ENCODE results near the gene SELENOV.
A peak's percentile ranks its signal among the peaks of the same experiment; 100 is the strongest.

SELENOV gene

GRCh38 chr19:39474139-39474620 lies 40.8 kb upstream of the SELENOV start (continued):
- TF ChIP-seq ZFP37 (tag by site-specific recombination; IDR thresholded peaks at IDR 0.05): no peak
- peak; percentile 72; the same call in 1 of the 2 replicates for TF ChIP-seq KLF17 (tag by site-specific recombination; IDR thresholded peaks at IDR 0.05)
- peak; percentile 99 for TF ChIP-seq CTCF (tag by site-specific recombination; IDR thresholded peaks at IDR 0.05)
- peak; percentile 46 for TF ChIP-seq ZIC2 (tag by site-specific recombination; IDR thresholded peaks at IDR 0.05)
- 0 out of 2 replicates have a peak, but pooled peaks have one; percentile 32 for TF ChIP-seq ZNF398 (tag by site-specific recombination; IDR thresholded peaks at IDR 0.05)
- TF ChIP-seq ZNF654 (tag by site-specific recombination; IDR thresholded peaks at IDR 0.05; ENCODE audit: low read depth): peak; percentile 48; the same call in 1 of the 2 replicates
- TF ChIP-seq ZFP41 (tag by site-specific recombination; IDR thresholded peaks at IDR 0.05; ENCODE audit: borderline replicate concordance): 0 out of 2 replicates have a peak, but pooled peaks have one; percentile 53
- peak; percentile 54; the same call in 1 of the 2 replicates for TF ChIP-seq ZNF488 (tag by site-specific recombination; IDR thresholded peaks at IDR 0.05)
- 0 out of 2 replicates have a peak, but pooled peaks have one; percentile 25 for TF ChIP-seq ZNF138 (tag by site-specific recombination; IDR thresholded peaks at IDR 0.05; ENCODE audit: borderline replicate concordance)
- peak; percentile 53; the same call in 1 of the 2 replicates for TF ChIP-seq ZNF692 (tag by site-specific recombination; IDR thresholded peaks at IDR 0.05)
- 0 out of 2 replicates have a peak, but pooled peaks have one; percentile 73 for TF ChIP-seq REPIN1 (tag by site-specific recombination; IDR thresholded peaks at IDR 0.05; ENCODE audit: low read depth)
- peak; percentile 24; the same call in 1 of the 2 replicates for TF ChIP-seq ZFHX2 (tag by site-specific recombination; conservative IDR thresholded peaks at IDR 0.05)
- no peak for TF ChIP-seq ZNF585B (tag by site-specific recombination; IDR thresholded peaks at IDR 0.05)

- Histone ChIP-seq H3K36me3 (ENCODE audit: control insufficient read depth in 2 of 2, insufficient read depth in 1 of 2, low read length in 2 of 2) (peaks cover 60 to 75% of the 10 kb centered on the region in 2 experiments), H3K4me1 (ENCODE audit: control insufficient read depth, insufficient read depth, low read length) (peaks cover 5% of the 10 kb centered on the region), H3K27ac (ENCODE audit: extremely low read depth, low read depth, low read length) (no peak overlapping the region), H3K9me3 (ENCODE audit: control insufficient read depth, insufficient read depth, low read depth, low read length) (no peaks in the 10 kb centered on the region), H3K4me3 (ENCODE audit: low read depth, low read length) (no peak overlapping the region)
- no peak for TF ChIP-seq ZNF654 (tag by site-specific recombination; IDR thresholded peaks at IDR 0.05; ENCODE audit: low read depth)
- TF ChIP-seq ZNF600 (tag by site-specific recombination; IDR thresholded peaks at IDR 0.05): 0 out of 2 replicates have a peak, but pooled peaks have one; percentile 1
- ChIA-PET CTCF (interaction anchor here (0.6 to 6.1 kb wide), 19 partner anchors 10 to 527 kb away, joined by 3 to 174 read pairs (median 8); partner anchors contain the start of genes DLL3 and EID2B), POLR2A (interaction anchor here (0.6 to 3.6 kb wide), 3 partner anchors 29 to 1842 kb away, joined by 4 to 29 read pairs (median 4); partner anchors contain the start of gene RPS16)
Measured at GRCh38 chr19:39475748-39476147, 39.2 kb upstream of the SELENOV start.
